Mammary epithelial cell (primary cell): ENCODE data around the gene DSTYK.

Experiments used
- EZH2 ChIP-seq: IDR thresholded peaks from 2 replicates; pipeline ENCODE4 v1.6.1; 2012; ENCODE audit warnings: low read length, inconsistent platforms, borderline replicate concordance
- TF ChIP-seq, protein P1 (sequence below), 2 donors: IDR thresholded peaks in 1 of 2; conservative IDR thresholded peaks in 1 of 2; 2 replicates each; pipeline ENCODE4 v1.5.1; 2011 to 2012; ENCODE audit warnings: inconsistent platforms in 2 of 2, low read length in 2 of 2, mild to moderate bottlenecking in 2 of 2, control low read depth in 1 of 2, low read depth in 1 of 2; ENCODE audit not compliant: insufficient read depth in 1 of 2; ENCODE audit errors: extremely low read depth in 1 of 2

DNA sequence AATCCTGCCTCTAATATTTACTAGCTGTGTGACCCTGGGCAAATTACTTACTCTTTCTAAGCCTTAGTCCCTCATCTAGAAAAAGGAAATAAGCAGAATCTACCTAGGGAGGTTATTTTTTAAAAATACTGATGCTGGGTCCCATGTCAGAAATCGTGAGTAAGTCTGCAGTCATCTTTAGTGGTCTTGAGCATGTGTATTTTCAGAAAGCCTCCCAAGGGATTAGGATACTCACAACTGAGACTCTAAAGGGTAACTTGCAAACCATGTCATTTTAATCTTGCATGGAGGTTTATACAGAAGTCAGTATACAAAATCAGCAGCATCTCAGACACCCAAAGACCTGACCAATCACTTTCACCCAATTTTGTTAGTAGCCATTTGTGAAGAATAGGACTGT is 43.2 kb downstream of the DSTYK start:
- TF ChIP-seq EZH2 = no peak
- TF ChIP-seq, protein P1, sequence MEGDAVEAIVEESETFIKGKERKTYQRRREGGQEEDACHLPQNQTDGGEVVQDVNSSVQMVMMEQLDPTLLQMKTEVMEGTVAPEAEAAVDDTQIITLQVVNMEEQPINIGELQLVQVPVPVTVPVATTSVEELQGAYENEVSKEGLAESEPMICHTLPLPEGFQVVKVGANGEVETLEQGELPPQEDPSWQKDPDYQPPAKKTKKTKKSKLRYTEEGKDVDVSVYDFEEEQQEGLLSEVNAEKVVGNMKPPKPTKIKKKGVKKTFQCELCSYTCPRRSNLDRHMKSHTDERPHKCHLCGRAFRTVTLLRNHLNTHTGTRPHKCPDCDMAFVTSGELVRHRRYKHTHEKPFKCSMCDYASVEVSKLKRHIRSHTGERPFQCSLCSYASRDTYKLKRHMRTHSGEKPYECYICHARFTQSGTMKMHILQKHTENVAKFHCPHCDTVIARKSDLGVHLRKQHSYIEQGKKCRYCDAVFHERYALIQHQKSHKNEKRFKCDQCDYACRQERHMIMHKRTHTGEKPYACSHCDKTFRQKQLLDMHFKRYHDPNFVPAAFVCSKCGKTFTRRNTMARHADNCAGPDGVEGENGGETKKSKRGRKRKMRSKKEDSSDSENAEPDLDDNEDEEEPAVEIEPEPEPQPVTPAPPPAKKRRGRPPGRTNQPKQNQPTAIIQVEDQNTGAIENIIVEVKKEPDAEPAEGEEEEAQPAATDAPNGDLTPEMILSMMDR (conservative IDR thresholded peaks at IDR 0.05 in 1 of 2, IDR thresholded peaks at IDR 0.05 in 1 of 2; ENCODE audit: extremely low read depth in 1 of 2, insufficient read depth in 1 of 2, low read depth in 1 of 2, low read length in 2 of 2) = no peak
